HG02970 (cell line): ENCODE data around the gene CAMK2A.

ENCODE experiments used
- ATAC-seq: cut with Tn5 transposase; IDR thresholded peaks from one replicate; pipeline ENCODE4 v1.9.1; 2021; ENCODE audit warnings: mild to moderate bottlenecking, moderate library complexity, moderate number of reproducible peaks; ENCODE audit not compliant: unreplicated experiment, low FRiP score

Gene CAMK2A

DNA sequence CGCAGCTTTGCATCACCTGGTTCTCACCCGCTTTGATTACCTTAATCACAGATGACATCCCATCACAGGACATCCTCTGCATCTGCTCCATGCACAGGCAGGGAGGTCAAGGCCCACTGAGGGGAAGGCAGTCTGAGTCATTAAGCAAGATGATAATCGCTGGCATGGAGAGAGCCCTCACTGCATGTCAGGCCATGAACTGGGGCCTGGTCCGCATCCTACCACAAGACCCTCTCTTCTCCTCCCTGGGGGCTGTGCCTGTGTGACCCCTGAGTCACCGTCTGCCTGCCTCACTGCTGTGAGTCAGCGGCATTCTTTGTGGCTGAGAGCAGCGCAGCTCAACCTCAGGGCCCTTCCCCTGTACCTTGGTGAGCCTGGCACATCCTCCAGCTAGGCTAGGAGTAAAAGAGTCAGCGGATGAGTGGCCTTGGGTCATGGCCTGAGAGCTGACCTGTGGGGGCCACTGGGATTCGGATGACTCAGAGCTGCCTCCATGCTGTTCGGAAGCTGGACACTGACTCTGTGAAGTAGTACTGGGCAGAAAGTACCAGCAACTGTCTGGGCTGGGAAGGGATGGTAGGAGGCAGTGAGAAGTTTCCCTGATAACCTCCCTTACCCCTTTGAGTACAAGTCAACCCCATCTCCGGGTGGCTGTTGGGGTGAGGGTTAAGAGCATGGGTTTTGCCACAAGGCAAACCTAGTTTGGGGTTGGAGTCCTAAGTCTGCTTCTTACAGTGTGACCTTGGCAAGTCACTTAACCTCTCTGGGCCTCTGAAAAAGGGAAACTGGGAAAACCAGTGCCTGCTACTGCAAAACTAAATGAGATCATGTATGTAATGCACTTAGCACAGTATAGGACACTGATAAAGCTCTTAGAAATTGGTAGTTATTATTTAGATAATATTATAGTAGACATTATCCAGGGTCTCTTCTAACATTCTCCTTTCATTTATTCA, 27.8 kb upstream of the CAMK2A start:
- no peak for ATAC-seq

DNA sequence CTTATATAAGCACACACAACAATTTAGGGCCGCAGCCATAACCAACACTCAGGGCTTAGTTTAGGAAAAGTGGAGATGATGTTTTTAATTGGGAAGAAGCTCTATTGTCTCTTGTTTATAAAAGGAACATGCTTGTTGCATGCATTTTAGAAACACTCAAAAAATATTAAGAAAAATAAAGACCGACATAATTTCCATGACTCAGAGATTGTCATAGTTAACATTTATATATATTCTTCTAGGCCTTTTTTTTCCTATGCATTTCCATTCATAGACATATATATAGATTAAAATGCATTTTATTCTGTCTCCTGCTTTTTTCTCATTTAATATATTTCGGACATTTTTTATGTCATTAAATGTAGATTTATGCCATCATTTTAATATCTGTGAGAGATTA, 26.7 kb upstream of the CAMK2A start:
- ATAC-seq = no peak

DNA sequence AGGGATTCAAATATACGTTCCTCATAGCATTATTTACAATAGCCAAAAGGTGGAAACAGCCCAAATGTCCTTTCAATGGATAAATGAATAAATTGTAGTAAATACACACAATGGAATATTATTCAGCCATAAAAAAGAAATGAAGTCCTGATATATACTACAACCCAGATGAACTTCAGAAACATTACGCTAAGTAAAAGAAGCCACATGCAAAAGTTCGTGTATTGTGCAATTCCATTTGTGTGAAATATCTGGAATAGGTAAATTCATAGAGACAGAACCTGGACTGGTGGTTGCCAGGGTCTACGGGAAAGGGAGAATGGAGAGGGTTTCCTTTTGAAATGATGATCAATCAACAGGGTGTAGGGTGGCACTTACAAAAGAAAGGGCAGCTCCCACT, 25.7 kb upstream of the CAMK2A start:
- ATAC-seq = no peak

DNA sequence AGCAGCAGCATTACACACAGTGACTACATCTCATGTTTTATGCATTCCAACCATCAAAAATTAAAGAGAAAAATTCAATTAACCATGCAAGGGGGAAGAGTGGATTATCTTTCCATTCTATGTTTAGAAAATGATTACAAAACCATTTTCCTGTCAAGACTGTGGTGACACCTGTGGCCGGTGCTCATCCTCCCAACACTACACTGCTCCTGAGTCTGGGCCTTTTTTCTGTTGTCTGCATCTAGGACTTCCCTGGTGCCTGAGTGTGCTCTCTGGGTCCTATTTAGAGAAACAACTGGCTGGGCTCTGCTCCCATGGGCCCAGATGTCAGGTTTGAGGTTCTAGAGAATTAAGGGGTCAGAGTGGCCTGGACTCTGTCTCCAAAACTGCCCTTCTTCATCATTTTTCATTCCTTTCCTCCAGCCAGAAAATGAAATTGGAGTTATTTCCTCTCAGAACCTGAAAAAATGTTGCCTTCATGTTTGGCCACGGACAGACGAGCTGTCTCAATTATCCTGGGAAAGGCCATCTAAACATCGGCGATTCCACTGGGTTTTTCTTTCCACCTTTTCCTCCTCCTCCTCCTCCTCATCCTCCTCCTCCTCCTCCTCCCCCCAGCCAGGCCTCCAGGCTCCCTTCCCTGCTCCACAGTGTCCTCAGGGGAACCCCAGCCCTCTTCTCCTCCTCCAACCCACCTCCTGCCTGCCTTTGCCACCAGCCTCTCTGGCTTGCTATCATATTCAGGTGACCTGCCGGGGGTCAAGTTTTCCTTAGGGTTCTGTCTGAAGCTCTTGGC, 24.5 kb upstream of the CAMK2A start:
- no peak for ATAC-seq

- ATAC-seq = no peak
Observed at GRCh38 chr5:150313501-150313900, 23.9 kb upstream of the CAMK2A start.

- ATAC-seq = no peak
Observed at GRCh38 chr5:150312518-150312917, 22.9 kb upstream of the CAMK2A start.

GRCh38 chr5:150311015-150311692, 21.6 kb upstream of the CAMK2A start:
- no peak for ATAC-seq

- ATAC-seq = no peak
Observed at GRCh38 chr5:150310246-150310645, 20.7 kb upstream of the CAMK2A start.

DNA sequence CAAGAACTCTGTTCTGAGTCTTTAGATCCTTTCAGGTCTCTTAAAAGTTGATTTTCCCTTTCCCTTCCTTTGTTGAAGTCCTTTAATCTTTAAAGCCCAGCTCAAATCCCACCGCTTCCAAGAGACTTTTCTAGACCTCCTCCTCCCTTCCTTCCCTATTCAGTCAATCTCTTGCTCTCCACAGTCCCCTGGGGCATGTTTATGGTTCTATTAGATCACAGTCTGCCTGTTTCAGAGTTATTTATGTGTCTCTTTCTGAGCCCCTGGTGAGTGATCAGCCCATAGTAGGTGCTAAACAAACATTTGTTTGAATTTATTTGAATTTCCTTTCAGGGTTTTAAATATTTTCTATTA, 20.3 kb upstream of the CAMK2A start:
- ATAC-seq = no peak

DNA sequence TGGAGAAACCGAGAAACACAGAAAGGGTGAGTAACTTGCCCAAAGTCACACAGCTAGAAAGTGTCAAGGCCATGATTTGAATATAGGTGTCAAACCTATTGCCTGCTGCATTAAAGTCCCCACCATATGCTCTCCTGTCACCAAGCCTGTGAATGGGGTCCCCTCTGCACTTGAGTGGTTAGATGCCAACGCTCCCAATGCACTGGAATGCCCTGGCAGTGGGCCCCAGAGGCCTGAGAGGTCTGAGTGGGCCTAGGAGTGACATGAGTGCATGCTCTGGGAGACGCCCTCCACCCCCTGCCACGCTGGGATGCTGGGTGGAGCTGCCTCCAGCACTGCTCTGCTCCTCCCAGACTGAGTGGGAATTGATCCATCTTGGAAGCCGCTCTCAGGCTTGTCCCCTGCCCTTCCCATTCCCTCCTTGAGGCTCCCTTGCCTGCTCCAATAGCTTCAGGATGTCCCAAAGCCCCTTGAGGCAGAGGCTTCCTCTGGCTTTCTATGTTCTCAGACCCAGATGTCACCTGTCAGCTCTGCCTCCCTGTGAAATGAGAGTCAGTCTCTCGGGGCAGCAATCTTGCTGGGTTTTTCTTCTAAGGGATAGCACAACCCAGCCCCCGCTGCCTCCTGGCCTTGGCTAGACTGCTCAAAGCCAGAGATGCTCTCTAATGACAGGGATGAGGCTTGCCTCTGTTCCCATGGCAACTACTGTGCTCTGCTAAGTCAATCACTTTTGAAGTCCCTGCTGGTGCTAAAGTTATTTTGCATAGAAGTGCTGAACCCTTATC, 19.7 kb upstream of the CAMK2A start:
- no peak for ATAC-seq

- ATAC-seq = no peak
Observed at GRCh38 chr5:150307617-150308426, 18.2 kb upstream of the CAMK2A start.

DNA sequence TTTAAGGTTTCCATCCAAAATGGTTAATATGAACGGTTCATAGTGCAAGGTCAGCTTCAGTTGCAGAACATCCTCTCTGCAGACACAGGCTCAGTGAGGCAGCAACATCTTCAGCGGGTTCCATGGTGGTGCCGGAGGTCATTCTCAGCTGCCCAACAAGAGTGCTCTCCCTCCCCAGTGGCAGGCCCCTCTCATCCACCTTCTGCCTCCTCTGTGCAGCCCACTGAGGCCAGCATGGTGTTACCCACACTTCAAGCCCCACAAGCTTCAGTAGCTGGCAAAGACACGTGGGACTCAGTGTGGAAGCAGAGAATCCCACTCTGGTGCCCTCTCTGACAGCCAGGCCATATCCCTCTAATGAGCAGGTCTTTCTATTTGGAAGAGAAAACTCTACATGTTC, 17.2 kb upstream of the CAMK2A start:
- ATAC-seq = no peak

DNA sequence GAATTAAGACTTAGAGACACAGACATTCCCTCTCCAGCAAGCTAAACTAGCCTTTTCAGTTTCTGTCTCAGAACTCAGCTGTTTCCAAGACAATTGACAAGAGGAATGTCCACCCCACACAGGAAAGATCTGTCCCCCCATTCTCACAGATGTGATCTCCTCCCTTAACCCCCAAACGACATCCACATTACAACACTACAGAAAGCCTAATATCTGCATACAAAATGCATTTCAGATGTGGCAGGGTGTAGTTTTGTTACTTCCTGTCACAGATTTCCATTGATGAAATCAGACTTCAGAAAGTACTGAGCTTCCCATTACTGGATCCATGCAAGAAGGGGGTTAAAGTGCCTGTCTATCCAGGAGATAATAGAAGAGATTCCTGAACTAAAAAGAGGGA, 16.0 kb upstream of the CAMK2A start:
- no peak for ATAC-seq

- ATAC-seq = no peak
Observed at GRCh38 chr5:150305095-150305494, 15.5 kb upstream of the CAMK2A start.

GRCh38 chr5:150304481-150305081, 15.0 kb upstream of the CAMK2A start:
- ATAC-seq = no peak

GRCh38 chr5:150303660-150304386, 14.2 kb upstream of the CAMK2A start:
- no peak for ATAC-seq

DNA sequence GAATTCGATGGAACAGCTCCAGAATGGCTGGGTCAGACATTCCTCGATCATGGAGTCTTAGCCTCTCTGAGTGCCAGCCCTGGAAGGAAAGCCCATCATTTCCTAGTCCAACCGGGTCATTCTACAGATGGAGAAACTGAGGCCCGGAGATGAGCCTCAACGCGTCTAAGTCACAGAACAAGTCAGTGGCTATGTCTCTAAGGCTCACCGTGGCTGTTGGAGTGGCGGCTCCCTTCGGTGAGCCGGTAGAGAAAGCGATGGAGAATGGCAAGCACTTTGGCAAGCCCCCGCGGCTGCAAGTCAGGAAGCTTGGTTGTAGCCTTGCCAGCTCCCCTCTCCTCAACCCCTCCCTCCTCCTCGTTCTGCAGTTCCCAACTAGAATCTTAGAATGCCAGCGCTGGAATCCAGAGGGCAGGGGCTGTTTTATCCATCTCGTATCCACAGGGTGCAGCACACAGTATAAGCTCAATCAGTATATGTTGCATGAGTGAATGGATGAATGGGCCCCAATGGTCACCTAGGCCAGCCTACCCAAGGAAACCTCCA, 13.6 kb upstream of the CAMK2A start:
- ATAC-seq = no peak
